GM21381 (cell line): ENCODE results near the gene CACNA1S.

ENCODE experiments used
- ATAC-seq: cut with Tn5 transposase; IDR thresholded peaks from one replicate; pipeline ENCODE4 v1.9.1; 2021; ENCODE audit warnings: mild to moderate bottlenecking, moderate library complexity; ENCODE audit not compliant: unreplicated experiment

CACNA1S gene

GRCh38 chr1:201016943-201017827, 95.0 kb downstream of the CACNA1S start:
- ATAC-seq = no peak

- ATAC-seq = no peak
These were observed 96.0 kb downstream of the CACNA1S start for GRCh38 chr1:201016211-201016651.

- ATAC-seq = no peak
These were observed 96.6 kb downstream of the CACNA1S start for GRCh38 chr1:201015551-201016091.

GRCh38 chr1:201014816-201015200, 97.4 kb downstream of the CACNA1S start:
- no peak for ATAC-seq

- ATAC-seq = no peak
These were observed 98.0 kb downstream of the CACNA1S start for GRCh38 chr1:201013991-201014815.

GRCh38 chr1:201013031-201013485, 99.2 kb downstream of the CACNA1S start:
- ATAC-seq = no peak

- ATAC-seq = no peak
These were observed 100.6 kb downstream of the CACNA1S start for GRCh38 chr1:201011616-201012015.

- ATAC-seq = no peak
These were observed 102.1 kb downstream of the CACNA1S start for GRCh38 chr1:201009962-201010645.

- ATAC-seq = no peak
These were observed 103.4 kb downstream of the CACNA1S start for GRCh38 chr1:201008666-201009360.

- ATAC-seq = no peak
These were observed 104.7 kb downstream of the CACNA1S start for GRCh38 chr1:201007481-201007880.

GRCh38 chr1:201006450-201006849, 105.8 kb downstream of the CACNA1S start:
- no peak for ATAC-seq

GRCh38 chr1:201004732-201005131, 107.5 kb downstream of the CACNA1S start:
- ATAC-seq = no peak

GRCh38 chr1:201004154-201004553, 108.1 kb downstream of the CACNA1S start:
- no peak for ATAC-seq

GRCh38 chr1:201002510-201002909, 109.7 kb downstream of the CACNA1S start:
- ATAC-seq = no peak

- ATAC-seq = no peak
These were observed 110.3 kb downstream of the CACNA1S start for GRCh38 chr1:201001962-201002361.

GRCh38 chr1:201000391-201000790, 111.8 kb downstream of the CACNA1S start:
- ATAC-seq = no peak

GRCh38 chr1:200999667-201000066, 112.6 kb downstream of the CACNA1S start:
- ATAC-seq = no peak

GRCh38 chr1:200998323-200998722, 113.9 kb downstream of the CACNA1S start:
- no peak for ATAC-seq

- ATAC-seq = no peak
These were observed 119.7 kb downstream of the CACNA1S start for GRCh38 chr1:200992382-200993048.
